Liver (tissue), 3 donors: Measurements from ENCODE around the gene CCP110.

Source experiments
- CTCF ChIP-seq: fragments of 150-350 bp; IDR thresholded peaks from 2 replicates; pipeline ENCODE4 v1.5.1; 2017; ENCODE audit warnings: improper control_type of control experiment, low read depth, low read length; ENCODE audit not compliant: missing input control
- EGR1 ChIP-seq, 2 donors: IDR thresholded peaks; 2 replicates each; pipeline ENCODE4 v1.6.1; 2016 to 2018; ENCODE audit warnings: antibody characterized with exemption in 2 of 2, low read depth in 2 of 2
- RAD21 ChIP-seq, 2 donors: IDR thresholded peaks; 2 replicates each; pipeline ENCODE4 v1.6.1; 2016; ENCODE audit warnings: antibody characterized with exemption in 2 of 2, mild to moderate bottlenecking in 2 of 2
- YY1 ChIP-seq: IDR thresholded peaks from 2 replicates; pipeline ENCODE4 v1.6.1; 2016; ENCODE audit warnings: antibody characterized with exemption, mild to moderate bottlenecking
- TF ChIP-seq, protein P1 (sequence below): IDR thresholded peaks from 2 replicates; pipeline ENCODE4 v1.6.1; 2016; ENCODE audit warnings: antibody characterized with exemption, mild to moderate bottlenecking
- TF ChIP-seq, protein P2 (sequence below): IDR thresholded peaks from 2 replicates; pipeline ENCODE4 v1.6.1; 2016; ENCODE audit warnings: antibody characterized with exemption
- donor health status: healthy.
- donor health status: healthy.

GRCh38 chr16:19524616-19525384, 1.1 kb downstream of the CCP110 start:
- no peak for TF ChIP-seq CTCF
- TF ChIP-seq, protein P1, sequence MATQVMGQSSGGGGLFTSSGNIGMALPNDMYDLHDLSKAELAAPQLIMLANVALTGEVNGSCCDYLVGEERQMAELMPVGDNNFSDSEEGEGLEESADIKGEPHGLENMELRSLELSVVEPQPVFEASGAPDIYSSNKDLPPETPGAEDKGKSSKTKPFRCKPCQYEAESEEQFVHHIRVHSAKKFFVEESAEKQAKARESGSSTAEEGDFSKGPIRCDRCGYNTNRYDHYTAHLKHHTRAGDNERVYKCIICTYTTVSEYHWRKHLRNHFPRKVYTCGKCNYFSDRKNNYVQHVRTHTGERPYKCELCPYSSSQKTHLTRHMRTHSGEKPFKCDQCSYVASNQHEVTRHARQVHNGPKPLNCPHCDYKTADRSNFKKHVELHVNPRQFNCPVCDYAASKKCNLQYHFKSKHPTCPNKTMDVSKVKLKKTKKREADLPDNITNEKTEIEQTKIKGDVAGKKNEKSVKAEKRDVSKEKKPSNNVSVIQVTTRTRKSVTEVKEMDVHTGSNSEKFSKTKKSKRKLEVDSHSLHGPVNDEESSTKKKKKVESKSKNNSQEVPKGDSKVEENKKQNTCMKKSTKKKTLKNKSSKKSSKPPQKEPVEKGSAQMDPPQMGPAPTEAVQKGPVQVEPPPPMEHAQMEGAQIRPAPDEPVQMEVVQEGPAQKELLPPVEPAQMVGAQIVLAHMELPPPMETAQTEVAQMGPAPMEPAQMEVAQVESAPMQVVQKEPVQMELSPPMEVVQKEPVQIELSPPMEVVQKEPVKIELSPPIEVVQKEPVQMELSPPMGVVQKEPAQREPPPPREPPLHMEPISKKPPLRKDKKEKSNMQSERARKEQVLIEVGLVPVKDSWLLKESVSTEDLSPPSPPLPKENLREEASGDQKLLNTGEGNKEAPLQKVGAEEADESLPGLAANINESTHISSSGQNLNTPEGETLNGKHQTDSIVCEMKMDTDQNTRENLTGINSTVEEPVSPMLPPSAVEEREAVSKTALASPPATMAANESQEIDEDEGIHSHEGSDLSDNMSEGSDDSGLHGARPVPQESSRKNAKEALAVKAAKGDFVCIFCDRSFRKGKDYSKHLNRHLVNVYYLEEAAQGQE = no peak
- TF ChIP-seq, protein P2, sequence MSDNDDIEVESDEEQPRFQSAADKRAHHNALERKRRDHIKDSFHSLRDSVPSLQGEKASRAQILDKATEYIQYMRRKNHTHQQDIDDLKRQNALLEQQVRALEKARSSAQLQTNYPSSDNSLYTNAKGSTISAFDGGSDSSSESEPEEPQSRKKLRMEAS = no peak
- TF ChIP-seq EGR1 (IDR thresholded peaks at IDR 0.05; ENCODE audit: low read depth in 2 of 2) = no peak
- no peak for TF ChIP-seq RAD21 (IDR thresholded peaks at IDR 0.05)
- no peak for TF ChIP-seq YY1
